ENCODE data around the gene RBM25. TPM values are rescaled to one million over a fixed set of nuclear protein-coding genes. Genes with fewer than 3 reads are reported as not detected.

Gene RBM25
- total RNA-seq, 1 experiment from 2014 or later: 59.7 TPM

DNA sequence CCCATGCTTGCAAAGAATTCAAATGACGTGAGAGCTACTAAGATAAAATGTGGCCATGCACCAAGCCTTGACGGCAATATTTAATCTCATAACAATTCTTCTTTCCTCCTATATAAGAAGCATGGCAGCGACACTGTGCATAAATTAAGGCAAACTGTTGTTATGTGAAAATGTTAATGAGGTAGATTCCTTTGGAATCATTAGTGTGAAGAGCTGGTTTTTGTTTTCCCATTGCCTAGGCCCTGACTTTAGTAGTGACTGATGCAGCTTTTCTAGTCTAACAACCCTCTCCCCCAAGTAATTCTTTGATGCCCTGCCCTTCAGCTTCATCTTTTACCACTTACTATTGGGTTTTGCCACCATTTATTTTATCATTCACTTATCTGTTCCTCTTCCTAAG is 67.4 kb downstream of the RBM25 start:
- peaks cover 30% of the 10 kb centered on the region for H3K36me3 ChIP-seq (ENCODE audit: control insufficient read depth, insufficient read depth, low read length)
- no peaks in the 10 kb centered on the region for H3K27me3 ChIP-seq (ENCODE audit: control insufficient read depth, insufficient read depth, low read length)
- CTCF ChIA-PET: no interaction called here
- no peak overlapping the region for H3K4me3 ChIP-seq (ENCODE audit: low read depth in 2 of 2, low read length in 2 of 2)
- no peak overlapping the region for H3K27ac ChIP-seq (ENCODE audit: low read length)
- ATAC-seq: no peak
- no peak for DNase-seq (ENCODE audit: low read depth, low spot score)
- no peaks in the 10 kb centered on the region for H3K9me3 ChIP-seq (ENCODE audit: control insufficient read depth, insufficient read depth, low read depth, low read length)
- no TSS peak for BruUV-seq (replicated peaks)
- intact Hi-C loops (cut with micrococcal nuclease; ENCODE audit: unreplicated experiment): no loop called here
- no peak for TF ChIP-seq POLR2AphosphoS5 (IDR thresholded peaks at IDR 0.05; ENCODE audit: low read depth, low read length)
- TF ChIP-seq, protein P1, sequence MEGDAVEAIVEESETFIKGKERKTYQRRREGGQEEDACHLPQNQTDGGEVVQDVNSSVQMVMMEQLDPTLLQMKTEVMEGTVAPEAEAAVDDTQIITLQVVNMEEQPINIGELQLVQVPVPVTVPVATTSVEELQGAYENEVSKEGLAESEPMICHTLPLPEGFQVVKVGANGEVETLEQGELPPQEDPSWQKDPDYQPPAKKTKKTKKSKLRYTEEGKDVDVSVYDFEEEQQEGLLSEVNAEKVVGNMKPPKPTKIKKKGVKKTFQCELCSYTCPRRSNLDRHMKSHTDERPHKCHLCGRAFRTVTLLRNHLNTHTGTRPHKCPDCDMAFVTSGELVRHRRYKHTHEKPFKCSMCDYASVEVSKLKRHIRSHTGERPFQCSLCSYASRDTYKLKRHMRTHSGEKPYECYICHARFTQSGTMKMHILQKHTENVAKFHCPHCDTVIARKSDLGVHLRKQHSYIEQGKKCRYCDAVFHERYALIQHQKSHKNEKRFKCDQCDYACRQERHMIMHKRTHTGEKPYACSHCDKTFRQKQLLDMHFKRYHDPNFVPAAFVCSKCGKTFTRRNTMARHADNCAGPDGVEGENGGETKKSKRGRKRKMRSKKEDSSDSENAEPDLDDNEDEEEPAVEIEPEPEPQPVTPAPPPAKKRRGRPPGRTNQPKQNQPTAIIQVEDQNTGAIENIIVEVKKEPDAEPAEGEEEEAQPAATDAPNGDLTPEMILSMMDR (IDR thresholded peaks at IDR 0.05): no peak
- TF ChIP-seq TCF7L2 (IDR thresholded peaks at IDR 0.05; ENCODE audit: low read depth, low read length): no peak
- TF ChIP-seq, protein P2, sequence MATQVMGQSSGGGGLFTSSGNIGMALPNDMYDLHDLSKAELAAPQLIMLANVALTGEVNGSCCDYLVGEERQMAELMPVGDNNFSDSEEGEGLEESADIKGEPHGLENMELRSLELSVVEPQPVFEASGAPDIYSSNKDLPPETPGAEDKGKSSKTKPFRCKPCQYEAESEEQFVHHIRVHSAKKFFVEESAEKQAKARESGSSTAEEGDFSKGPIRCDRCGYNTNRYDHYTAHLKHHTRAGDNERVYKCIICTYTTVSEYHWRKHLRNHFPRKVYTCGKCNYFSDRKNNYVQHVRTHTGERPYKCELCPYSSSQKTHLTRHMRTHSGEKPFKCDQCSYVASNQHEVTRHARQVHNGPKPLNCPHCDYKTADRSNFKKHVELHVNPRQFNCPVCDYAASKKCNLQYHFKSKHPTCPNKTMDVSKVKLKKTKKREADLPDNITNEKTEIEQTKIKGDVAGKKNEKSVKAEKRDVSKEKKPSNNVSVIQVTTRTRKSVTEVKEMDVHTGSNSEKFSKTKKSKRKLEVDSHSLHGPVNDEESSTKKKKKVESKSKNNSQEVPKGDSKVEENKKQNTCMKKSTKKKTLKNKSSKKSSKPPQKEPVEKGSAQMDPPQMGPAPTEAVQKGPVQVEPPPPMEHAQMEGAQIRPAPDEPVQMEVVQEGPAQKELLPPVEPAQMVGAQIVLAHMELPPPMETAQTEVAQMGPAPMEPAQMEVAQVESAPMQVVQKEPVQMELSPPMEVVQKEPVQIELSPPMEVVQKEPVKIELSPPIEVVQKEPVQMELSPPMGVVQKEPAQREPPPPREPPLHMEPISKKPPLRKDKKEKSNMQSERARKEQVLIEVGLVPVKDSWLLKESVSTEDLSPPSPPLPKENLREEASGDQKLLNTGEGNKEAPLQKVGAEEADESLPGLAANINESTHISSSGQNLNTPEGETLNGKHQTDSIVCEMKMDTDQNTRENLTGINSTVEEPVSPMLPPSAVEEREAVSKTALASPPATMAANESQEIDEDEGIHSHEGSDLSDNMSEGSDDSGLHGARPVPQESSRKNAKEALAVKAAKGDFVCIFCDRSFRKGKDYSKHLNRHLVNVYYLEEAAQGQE (IDR thresholded peaks at IDR 0.05; ENCODE audit: insufficient read depth in 1 of 2, low read depth in 2 of 2, low read length in 1 of 2): no peak
- TF ChIP-seq SIN3A (IDR thresholded peaks at IDR 0.05; ENCODE audit: borderline replicate concordance, insufficient read depth, low read depth, low read length): no peak
- in situ Hi-C loops (cut with HindIII; ENCODE audit: low pct_unique_long_range_greater_than_20kb, low sequenced_read_pairs): no loop called here
- no peaks in the 10 kb centered on the region for H3K4me1 ChIP-seq (ENCODE audit: control insufficient read depth, insufficient read depth, low read length)
- POLR2A ChIA-PET: no interaction called here

DNA sequence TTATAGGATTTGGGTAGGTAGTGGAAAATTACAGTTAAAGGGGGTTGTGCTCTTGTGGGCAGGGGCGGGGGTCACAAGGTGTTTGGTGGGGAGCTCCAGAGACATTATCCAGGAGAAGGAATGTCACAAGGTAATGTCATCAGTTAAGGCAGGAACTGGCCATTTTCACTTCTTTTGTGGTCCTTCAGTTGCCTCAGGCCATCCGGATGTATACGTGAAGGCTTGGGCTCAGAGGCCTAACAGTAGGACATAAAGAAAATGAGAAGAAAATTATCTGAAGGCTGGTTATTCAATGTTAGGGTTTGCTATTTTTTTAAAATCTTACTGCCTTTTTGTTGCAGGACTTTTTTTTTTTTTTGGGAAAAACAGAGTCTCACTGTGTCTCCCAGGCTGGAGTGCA is 75.5 kb downstream of the RBM25 start:
- CTCF ChIA-PET: no interaction called here
- in situ Hi-C loops (cut with HindIII; ENCODE audit: low pct_unique_long_range_greater_than_20kb, low sequenced_read_pairs): no loop called here
- H3K4me1 ChIP-seq (ENCODE audit: control insufficient read depth, insufficient read depth, low read length): no peaks in the 10 kb centered on the region

More for the DNA sequence above, 75.5 kb downstream of the RBM25 start:
- intact Hi-C loops (cut with micrococcal nuclease; ENCODE audit: unreplicated experiment): no loop called here
- Histone ChIP-seq H3K4me3 (ENCODE audit: low read depth in 2 of 2, low read length in 2 of 2) (no peak overlapping the region), H3K27ac (ENCODE audit: low read length) (no peak overlapping the region), H3K27me3 (ENCODE audit: control insufficient read depth, insufficient read depth, low read length) (no peaks in the 10 kb centered on the region), H3K36me3 (ENCODE audit: control insufficient read depth, insufficient read depth, low read length) (peaks cover 7% of the 10 kb centered on the region; the same call in 1 of the 2 replicates), H3K9me3 (ENCODE audit: control insufficient read depth, insufficient read depth, low read depth, low read length) (no peaks in the 10 kb centered on the region)
- TF ChIP-seq, protein P2 (IDR thresholded peaks at IDR 0.05; ENCODE audit: insufficient read depth in 1 of 2, low read depth in 2 of 2, low read length in 1 of 2): no peak
- TF ChIP-seq SIN3A (IDR thresholded peaks at IDR 0.05; ENCODE audit: borderline replicate concordance, insufficient read depth, low read depth, low read length) (no peak), TCF7L2 (IDR thresholded peaks at IDR 0.05; ENCODE audit: low read depth, low read length) (no peak), POLR2AphosphoS5 (IDR thresholded peaks at IDR 0.05; ENCODE audit: low read depth, low read length) (no peak)
- TF ChIP-seq, protein P1 (IDR thresholded peaks at IDR 0.05): no peak
- ATAC-seq (no peak), DNase-seq (ENCODE audit: low read depth, low spot score) (no peak)
- POLR2A ChIA-PET: no interaction called here
- no TSS peak for BruUV-seq (replicated peaks)
